Neutrophil (primary cell): ENCODE data around the gene RIBC1.

Experiments used
- H3K27ac ChIP-seq: fragments of 200-600 bp; sonication (generic); 2 replicates; pipeline ENCODE4 v1.5.1; 2016; ENCODE audit warnings: mild to moderate bottlenecking, moderate library complexity
- H3K27me3 ChIP-seq: fragments of 200-600 bp; sonication (generic); 2 replicates; pipeline ENCODE4 v1.6.0; 2016; ENCODE audit warnings: mild to moderate bottlenecking
- H3K36me3 ChIP-seq: fragments of 200-600 bp; sonication (generic); 2 replicates; pipeline ENCODE4 v1.5.1; 2017
- H3K4me1 ChIP-seq, 2 experiments: fragments of 200-600 bp in 1 of 2; sonication (generic) in 1 of 2; 1 replicate in 1 of 2; 2 replicates in 1 of 2; pipeline versions ENCODE4 v1.5.1 to v1.6.1; 2013 to 2016; ENCODE audit warnings: low read depth in 1 of 2, low read length in 1 of 2, mild to moderate bottlenecking in 1 of 2, moderate library complexity in 1 of 2; ENCODE audit not compliant: control insufficient read depth in 1 of 2, insufficient read depth in 1 of 2
- H3K4me3 ChIP-seq, 2 experiments: fragments of 200-600 bp in 1 of 2; sonication (generic) in 1 of 2; 1 replicate in 1 of 2; 2 replicates in 1 of 2; pipeline ENCODE4 v1.5.1; 2013 to 2016; ENCODE audit warnings: low read depth in 1 of 2, low read length in 1 of 2, mild to moderate bottlenecking in 1 of 2, moderate library complexity in 1 of 2
- H3K9me3 ChIP-seq: fragments of 200-600 bp; sonication (generic); 2 replicates; pipeline ENCODE4 v1.5.1; 2016
- CTCF ChIP-seq: fragments of 200-600 bp; sonication (generic); IDR thresholded peaks from 2 replicates; pipeline ENCODE4 v1.5.1; 2016; ENCODE audit warnings: antibody characterized with exemption

RIBC1 gene

GRCh38 chrX:53437206-53437605 is 14.5 kb downstream of the RIBC1 start:
- Histone ChIP-seq H3K27ac (no peak overlapping the region), H3K4me1 (peaks cover 30 to 36% of the 10 kb centered on the region in 2 experiments), H3K36me3 (no peaks in the 10 kb centered on the region), H3K4me3 (no peak overlapping the region), H3K9me3 (no peaks in the 10 kb centered on the region), H3K27me3 (no peaks in the 10 kb centered on the region)
- TF ChIP-seq CTCF, result no peak

DNA sequence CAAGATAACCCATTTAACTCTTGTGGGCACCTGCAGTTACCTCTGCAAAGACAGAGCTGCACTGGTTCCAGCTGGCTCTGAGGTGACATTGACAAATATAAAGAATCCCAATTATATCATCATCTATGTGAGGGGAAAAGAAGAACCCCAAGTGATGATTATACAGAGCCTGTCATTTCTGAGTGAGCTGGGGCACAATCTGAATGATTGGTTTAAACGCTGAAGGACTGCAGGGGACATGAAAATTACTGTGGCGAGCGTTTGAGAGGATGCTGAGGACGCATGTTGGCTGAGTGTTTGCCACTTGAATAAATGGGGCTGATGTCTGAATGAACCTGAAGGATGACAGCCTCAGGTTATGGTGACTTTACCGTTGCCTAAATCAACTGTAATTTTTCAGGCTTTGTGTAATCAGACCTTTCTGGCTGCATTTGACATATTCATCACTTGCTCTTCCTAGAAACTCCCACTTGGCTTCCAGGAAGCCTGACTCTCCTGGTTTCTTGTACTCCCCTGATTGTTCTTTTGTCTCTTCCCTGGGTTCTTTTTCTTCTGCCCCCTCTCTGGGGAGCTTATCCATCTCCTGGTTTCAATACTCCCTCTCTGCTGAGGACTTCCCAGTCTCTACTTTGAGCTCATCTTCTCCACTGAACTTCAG is 15.6 kb downstream of the RIBC1 start:
- Histone ChIP-seq H3K27me3 (no peaks in the 10 kb centered on the region), H3K4me1 (peaks cover 32 to 39% of the 10 kb centered on the region in 2 experiments), H3K36me3 (no peaks in the 10 kb centered on the region), H3K9me3 (no peaks in the 10 kb centered on the region), H3K4me3 (no peak overlapping the region), H3K27ac (no peak overlapping the region)
- no peak for TF ChIP-seq CTCF

DNA sequence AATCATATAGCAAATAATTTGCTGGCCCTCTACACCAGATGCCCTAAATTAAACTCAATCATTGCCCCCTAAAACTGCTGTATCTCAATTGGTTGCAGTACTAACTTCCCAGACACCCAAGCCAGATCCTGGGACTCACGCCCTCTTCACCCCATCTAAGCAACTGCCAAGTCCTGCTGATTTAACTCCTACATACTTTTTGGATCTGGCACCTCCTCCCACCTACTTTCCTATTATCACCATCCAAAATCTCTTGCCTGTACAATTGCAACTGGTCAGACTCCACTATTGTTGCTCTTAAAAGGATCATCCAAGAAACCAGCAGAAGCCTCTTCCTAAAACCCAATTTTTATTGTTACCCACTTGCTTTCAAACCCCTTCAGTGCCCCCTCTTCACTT is 16.2 kb downstream of the RIBC1 start:
- Histone ChIP-seq H3K4me3 (no peak overlapping the region), H3K4me1 (peaks cover 27 to 33% of the 10 kb centered on the region in 2 experiments), H3K36me3 (no peaks in the 10 kb centered on the region), H3K27me3 (no peaks in the 10 kb centered on the region), H3K27ac (no peak overlapping the region), H3K9me3 (no peaks in the 10 kb centered on the region)
- TF ChIP-seq CTCF, result no peak

GRCh38 chrX:53440101-53440500 is 17.4 kb downstream of the RIBC1 start:
- Histone ChIP-seq H3K27me3 (no peaks in the 10 kb centered on the region), H3K27ac (no peak overlapping the region), H3K9me3 (no peaks in the 10 kb centered on the region), H3K36me3 (no peaks in the 10 kb centered on the region), H3K4me1 (peaks cover 21 to 24% of the 10 kb centered on the region in 2 experiments), H3K4me3 (peak overlapping the region; percentile 60 to 66)
- TF ChIP-seq CTCF, result no peak

DNA sequence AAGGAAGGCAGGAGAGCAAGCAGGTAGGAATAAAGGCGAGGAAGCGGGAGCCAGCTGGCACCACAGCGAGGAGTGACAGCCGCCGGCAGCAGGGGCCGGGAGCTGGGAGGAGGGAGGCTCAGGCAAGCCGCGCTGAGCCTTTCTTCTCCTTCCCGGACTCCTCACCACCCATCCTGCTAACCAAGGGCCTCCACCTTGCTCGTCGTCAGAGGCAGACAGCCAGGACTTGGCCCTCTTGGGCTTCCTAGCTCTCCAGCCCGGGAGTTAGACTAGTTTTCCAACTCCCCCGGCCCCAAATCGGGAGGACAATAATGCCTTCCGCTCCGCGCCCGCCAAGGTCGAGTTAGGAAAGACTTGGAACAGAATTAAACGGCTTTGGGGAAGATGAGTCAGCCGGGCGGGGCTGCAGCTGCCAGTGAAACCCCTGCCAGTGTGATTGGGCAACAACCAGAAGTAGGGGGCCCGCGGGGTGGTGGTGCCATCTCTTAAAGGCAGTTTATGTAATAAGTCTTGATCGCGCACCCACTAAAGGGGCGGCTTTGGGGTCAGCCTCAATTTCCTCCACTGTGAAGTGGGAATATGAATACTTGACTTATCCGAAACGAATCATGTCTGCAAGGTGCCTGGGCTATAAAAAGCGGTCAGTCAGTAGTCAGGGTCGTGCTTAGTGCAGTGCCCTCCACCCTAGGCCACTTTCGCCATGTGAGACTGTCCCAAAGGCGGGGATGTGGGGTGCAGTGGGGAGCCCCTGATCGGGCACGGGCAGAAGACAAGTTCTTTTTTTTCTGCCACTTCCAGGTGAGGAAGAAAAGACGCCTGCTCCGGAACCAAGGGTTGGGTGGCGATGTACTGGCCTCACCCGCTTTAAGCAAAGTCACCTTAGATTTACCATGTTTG is 18.2 kb downstream of the RIBC1 start:
- Histone ChIP-seq H3K9me3 (no peaks in the 10 kb centered on the region), H3K27me3 (no peaks in the 10 kb centered on the region), H3K36me3 (no peaks in the 10 kb centered on the region), H3K4me3 (peak overlapping the region; percentile 60 to 66), H3K27ac (peak overlapping the region; percentile 71), H3K4me1 (peaks cover 20 to 24% of the 10 kb centered on the region in 2 experiments)
- no peak for TF ChIP-seq CTCF
